ENCODE results near the gene TCF4. TPM values are rescaled to one million over a fixed set of nuclear protein-coding genes. Genes with fewer than 3 reads are reported as not detected.

Gene TCF4
- total and polyA plus RNA-seq, 5 donors: 17.3 to 73.6 (median 58.7) TPM

DNA sequence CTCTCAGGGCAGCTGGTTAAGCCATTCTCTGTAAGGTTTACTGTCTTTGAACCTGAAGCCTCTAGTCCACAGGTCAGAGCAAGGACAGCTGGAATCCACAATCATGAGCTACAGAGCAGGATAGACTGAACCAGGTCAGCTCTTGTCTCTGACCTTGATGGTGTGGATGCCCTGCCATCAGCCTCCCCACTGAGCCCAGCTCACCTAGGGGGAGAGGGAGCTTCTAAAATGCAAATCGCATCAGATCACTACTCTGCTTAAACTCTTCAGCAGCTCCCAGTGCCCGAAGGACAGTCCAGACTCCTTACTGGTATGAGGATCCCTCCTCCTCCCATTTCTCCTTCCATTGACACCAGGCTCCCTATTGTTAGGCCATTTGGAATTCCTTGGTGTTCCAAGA, 373.5 kb downstream of the TCF4 start:
- Histone ChIP-seq H3K27me3 (ENCODE audit: control insufficient read depth, insufficient read depth) (no peaks in the 10 kb centered on the region), H3K4me1 (ENCODE audit: control insufficient read depth, insufficient read depth, low read length) (no peaks in the 10 kb centered on the region), H3K9me3 (ENCODE audit: control insufficient read depth, low read length) (no peaks in the 10 kb centered on the region), H3K27ac (ENCODE audit: low read length) (no peak overlapping the region), H3K4me3 (ENCODE audit: low read length) (no peak overlapping the region)
- ATAC-seq (no peak), DNase-seq (no peak)
- intact Hi-C loops (cut with DNase I): no loop called here
- 63% methylated on average over 2 of the region's 2 CpGs for WGBS

- DNase-seq (no peak), ATAC-seq (no peak)
- Histone ChIP-seq H3K4me1 (ENCODE audit: control insufficient read depth, insufficient read depth, low read length) (no peaks in the 10 kb centered on the region), H3K27me3 (ENCODE audit: control insufficient read depth, insufficient read depth) (no peaks in the 10 kb centered on the region), H3K27ac (ENCODE audit: low read length) (no peak overlapping the region), H3K9me3 (ENCODE audit: control insufficient read depth, low read length) (no peaks in the 10 kb centered on the region), H3K4me3 (ENCODE audit: low read length) (no peak overlapping the region)
- intact Hi-C loops (cut with DNase I): no loop called here
- 99% methylated on average over 1 of the region's 1 CpG for WGBS
Observed at GRCh38 chr18:55213586-55213985, 374.4 kb downstream of the TCF4 start.

- Histone ChIP-seq H3K4me1 (ENCODE audit: control insufficient read depth, insufficient read depth, low read length) (no peaks in the 10 kb centered on the region), H3K27me3 (ENCODE audit: control insufficient read depth, insufficient read depth) (no peaks in the 10 kb centered on the region), H3K27ac (ENCODE audit: low read length) (no peak overlapping the region), H3K4me3 (ENCODE audit: low read length) (no peak overlapping the region), H3K9me3 (ENCODE audit: control insufficient read depth, low read length) (peaks cover 2% of the 10 kb centered on the region)
- intact Hi-C loops (cut with DNase I): no loop called here
- no peak for DNase-seq
- ATAC-seq: no peak
- 68% methylated on average over 2 of the region's 2 CpGs for whole genome bisulfite sequencing
Observed at GRCh38 chr18:55206927-55207326, 381.1 kb downstream of the TCF4 start.

GRCh38 chr18:55202232-55202917, 385.6 kb downstream of the TCF4 start:
- no peaks in the 10 kb centered on the region for H3K27me3 ChIP-seq (ENCODE audit: control insufficient read depth, insufficient read depth)
- WGBS: 91% methylated on average over 2 of the region's 2 CpGs
- no peak overlapping the region for H3K27ac ChIP-seq (ENCODE audit: low read length)
- ATAC-seq: no peak
- peaks cover 3% of the 10 kb centered on the region for H3K4me1 ChIP-seq (ENCODE audit: control insufficient read depth, insufficient read depth, low read length)
- DNase-seq: no peak
- no peak overlapping the region for H3K4me3 ChIP-seq (ENCODE audit: low read length)
- intact Hi-C loops (cut with DNase I): no loop called here
- peaks cover 2% of the 10 kb centered on the region for H3K9me3 ChIP-seq (ENCODE audit: control insufficient read depth, low read length)

GRCh38 chr18:55199291-55199963, 388.6 kb downstream of the TCF4 start:
- H3K9me3 ChIP-seq (ENCODE audit: control insufficient read depth, low read length): peaks cover 2% of the 10 kb centered on the region
- intact Hi-C loops (cut with DNase I): no loop called here
- DNase-seq (no peak), ATAC-seq (no peak)
- no peak overlapping the region for H3K4me3 ChIP-seq (ENCODE audit: low read length)
- H3K27ac ChIP-seq (ENCODE audit: low read length): no peak overlapping the region
- peaks cover 3% of the 10 kb centered on the region for H3K4me1 ChIP-seq (ENCODE audit: control insufficient read depth, insufficient read depth, low read length)
- WGBS: 40% methylated on average over 7 of the region's 7 CpGs
- H3K27me3 ChIP-seq (ENCODE audit: control insufficient read depth, insufficient read depth): no peaks in the 10 kb centered on the region

GRCh38 chr18:55195863-55196262, 392.1 kb downstream of the TCF4 start:
- ATAC-seq (no peak), DNase-seq (no peak)
- H3K27me3 ChIP-seq (ENCODE audit: control insufficient read depth, insufficient read depth): no peaks in the 10 kb centered on the region
- H3K9me3 ChIP-seq (ENCODE audit: control insufficient read depth, low read length): no peaks in the 10 kb centered on the region
- H3K4me1 ChIP-seq (ENCODE audit: control insufficient read depth, insufficient read depth, low read length): peaks cover 3% of the 10 kb centered on the region
- H3K27ac ChIP-seq (ENCODE audit: low read length): no peak overlapping the region
- intact Hi-C loops (cut with DNase I): no loop called here
- no peak overlapping the region for H3K4me3 ChIP-seq (ENCODE audit: low read length)

DNA sequence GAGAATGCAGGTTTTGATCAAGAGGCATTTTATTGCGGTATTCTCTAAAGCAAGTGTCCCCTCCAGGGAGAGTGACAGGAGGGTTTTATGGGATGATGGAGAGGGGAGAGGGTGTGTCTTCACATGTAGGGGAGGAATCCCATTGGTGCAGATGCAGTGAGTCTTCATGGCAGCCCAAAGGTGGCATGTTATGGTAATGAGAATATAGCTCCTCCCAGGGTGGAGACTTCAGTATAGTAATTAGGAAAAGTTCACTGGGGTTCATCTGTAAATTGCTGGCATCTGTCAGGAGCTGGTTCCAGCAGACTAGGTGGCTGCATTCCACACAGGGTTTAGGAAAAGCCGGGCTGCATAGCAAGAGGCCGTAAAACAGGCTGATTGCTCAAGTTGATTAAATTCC, 398.0 kb downstream of the TCF4 start:
- no peaks in the 10 kb centered on the region for H3K9me3 ChIP-seq (ENCODE audit: control insufficient read depth, low read length)
- DNase-seq (no peak), ATAC-seq (no peak)
- H3K4me3 ChIP-seq (ENCODE audit: low read length): no peak overlapping the region
- H3K27me3 ChIP-seq (ENCODE audit: control insufficient read depth, insufficient read depth): no peaks in the 10 kb centered on the region
- 72% methylated on average over 3 of the region's 3 CpGs for WGBS
- H3K4me1 ChIP-seq (ENCODE audit: control insufficient read depth, insufficient read depth, low read length): no peaks in the 10 kb centered on the region
- intact Hi-C loops (cut with DNase I): no loop called here
- H3K27ac ChIP-seq (ENCODE audit: low read length): no peak overlapping the region

- H3K27me3 ChIP-seq (ENCODE audit: control insufficient read depth, insufficient read depth): no peaks in the 10 kb centered on the region
- no peak overlapping the region for H3K27ac ChIP-seq (ENCODE audit: low read length)
- no peak overlapping the region for H3K4me3 ChIP-seq (ENCODE audit: low read length)
- ATAC-seq (no peak), DNase-seq (no peak)
- no peaks in the 10 kb centered on the region for H3K4me1 ChIP-seq (ENCODE audit: control insufficient read depth, insufficient read depth, low read length)
- intact Hi-C loops (cut with DNase I): no loop called here
- no peaks in the 10 kb centered on the region for H3K9me3 ChIP-seq (ENCODE audit: control insufficient read depth, low read length)
Observed at GRCh38 chr18:55186588-55186987, 401.4 kb downstream of the TCF4 start.

DNA sequence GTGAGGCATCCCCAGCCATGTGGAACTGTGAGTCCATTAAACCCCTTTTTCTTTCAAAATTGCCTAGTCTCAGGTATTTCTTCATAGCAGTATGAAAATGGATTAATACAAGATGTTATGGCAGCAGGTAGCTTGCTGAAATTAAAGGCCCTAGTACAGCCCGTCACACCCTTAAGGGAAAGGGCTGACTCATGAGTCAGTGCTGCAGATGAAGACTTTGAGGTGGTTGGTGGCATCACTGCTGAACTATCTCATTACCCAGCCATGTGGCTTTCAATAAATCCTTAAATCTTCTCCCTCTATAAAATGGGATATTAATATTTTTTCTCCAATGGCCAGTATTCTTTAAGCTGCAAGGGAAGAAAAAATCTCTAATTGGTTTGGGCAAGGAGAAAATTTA, 402.6 kb downstream of the TCF4 start:
- intact Hi-C loops (cut with DNase I): no loop called here
- Histone ChIP-seq H3K27me3 (ENCODE audit: control insufficient read depth, insufficient read depth) (no peaks in the 10 kb centered on the region), H3K4me3 (ENCODE audit: low read length) (no peak overlapping the region), H3K9me3 (ENCODE audit: control insufficient read depth, low read length) (no peaks in the 10 kb centered on the region), H3K4me1 (ENCODE audit: control insufficient read depth, insufficient read depth, low read length) (no peaks in the 10 kb centered on the region), H3K27ac (ENCODE audit: low read length) (no peak overlapping the region)
- no peak for ATAC-seq
- no peak for DNase-seq
- WGBS: 85% methylated on average over 1 of the region's 1 CpG

DNA sequence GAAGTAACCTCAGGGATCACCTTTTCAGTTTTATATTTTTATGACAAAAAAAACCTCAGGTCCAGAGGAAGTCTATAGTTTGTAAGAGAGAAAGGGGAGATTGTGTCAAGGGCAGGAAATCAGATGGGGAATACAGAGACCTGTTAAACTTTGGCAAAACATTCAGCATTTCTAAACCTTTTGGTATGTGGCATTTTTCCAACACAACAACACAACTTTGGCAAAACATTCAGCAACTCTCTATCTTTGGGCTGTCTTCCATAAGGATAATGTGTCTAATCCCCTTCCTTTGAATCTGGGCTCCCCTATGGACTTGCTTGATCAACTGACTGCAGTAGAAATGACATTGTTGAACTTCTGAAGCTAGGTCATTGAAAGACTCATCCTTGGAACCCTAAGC, 408.2 kb downstream of the TCF4 start:
- no peaks in the 10 kb centered on the region for H3K27me3 ChIP-seq (ENCODE audit: control insufficient read depth, insufficient read depth)
- H3K4me3 ChIP-seq (ENCODE audit: low read length): no peak overlapping the region
- intact Hi-C loops (cut with DNase I): no loop called here
- H3K4me1 ChIP-seq (ENCODE audit: control insufficient read depth, insufficient read depth, low read length): no peaks in the 10 kb centered on the region
- H3K9me3 ChIP-seq (ENCODE audit: control insufficient read depth, low read length): no peaks in the 10 kb centered on the region
- H3K27ac ChIP-seq (ENCODE audit: low read length): no peak overlapping the region
- no peak for ATAC-seq
- DNase-seq: no peak

DNA sequence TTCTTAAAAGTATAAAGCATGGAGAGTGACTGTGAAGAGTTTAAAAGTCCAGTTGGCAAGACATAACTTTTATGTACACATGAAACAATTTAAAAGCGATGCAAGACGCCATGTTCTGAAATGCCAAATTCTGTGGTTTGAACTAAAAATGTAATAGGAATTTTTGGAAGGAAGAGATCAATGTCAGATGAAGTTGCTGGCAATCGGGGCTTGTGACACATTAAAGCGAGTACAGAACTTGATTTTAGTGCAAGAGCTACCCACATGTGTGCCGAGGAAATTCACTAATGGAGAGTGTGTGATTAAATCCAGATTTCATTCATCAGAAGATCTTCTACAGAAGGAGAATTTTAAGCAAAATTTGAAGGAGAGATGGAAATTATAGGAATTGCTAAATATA, 408.6 kb downstream of the TCF4 start:
- DNase-seq (no peak), ATAC-seq (no peak)
- Histone ChIP-seq H3K4me3 (ENCODE audit: low read length) (no peak overlapping the region), H3K9me3 (ENCODE audit: control insufficient read depth, low read length) (no peaks in the 10 kb centered on the region), H3K27me3 (ENCODE audit: control insufficient read depth, insufficient read depth) (no peaks in the 10 kb centered on the region), H3K27ac (ENCODE audit: low read length) (no peak overlapping the region), H3K4me1 (ENCODE audit: control insufficient read depth, insufficient read depth, low read length) (no peaks in the 10 kb centered on the region)
- WGBS: 86% methylated on average over 5 of the region's 5 CpGs
- intact Hi-C loops (cut with DNase I): no loop called here

- no peak overlapping the region for H3K27ac ChIP-seq (ENCODE audit: low read length)
- 93% methylated on average over 2 of the region's 2 CpGs for WGBS
- peaks cover 1% of the 10 kb centered on the region for H3K4me1 ChIP-seq (ENCODE audit: control insufficient read depth, insufficient read depth, low read length)
- DNase-seq: no peak
- H3K27me3 ChIP-seq (ENCODE audit: control insufficient read depth, insufficient read depth): no peaks in the 10 kb centered on the region
- no peak for ATAC-seq
- H3K4me3 ChIP-seq (ENCODE audit: low read length): no peak overlapping the region
- no peaks in the 10 kb centered on the region for H3K9me3 ChIP-seq (ENCODE audit: control insufficient read depth, low read length)
- intact Hi-C loops (cut with DNase I): no loop called here
Observed at GRCh38 chr18:55173291-55173690, 414.7 kb downstream of the TCF4 start.

Measured in right cardiac atrium (tissue), 5 donors.